ENCODE data around the gene SLC9A5.

The SLC9A5 gene

DNA sequence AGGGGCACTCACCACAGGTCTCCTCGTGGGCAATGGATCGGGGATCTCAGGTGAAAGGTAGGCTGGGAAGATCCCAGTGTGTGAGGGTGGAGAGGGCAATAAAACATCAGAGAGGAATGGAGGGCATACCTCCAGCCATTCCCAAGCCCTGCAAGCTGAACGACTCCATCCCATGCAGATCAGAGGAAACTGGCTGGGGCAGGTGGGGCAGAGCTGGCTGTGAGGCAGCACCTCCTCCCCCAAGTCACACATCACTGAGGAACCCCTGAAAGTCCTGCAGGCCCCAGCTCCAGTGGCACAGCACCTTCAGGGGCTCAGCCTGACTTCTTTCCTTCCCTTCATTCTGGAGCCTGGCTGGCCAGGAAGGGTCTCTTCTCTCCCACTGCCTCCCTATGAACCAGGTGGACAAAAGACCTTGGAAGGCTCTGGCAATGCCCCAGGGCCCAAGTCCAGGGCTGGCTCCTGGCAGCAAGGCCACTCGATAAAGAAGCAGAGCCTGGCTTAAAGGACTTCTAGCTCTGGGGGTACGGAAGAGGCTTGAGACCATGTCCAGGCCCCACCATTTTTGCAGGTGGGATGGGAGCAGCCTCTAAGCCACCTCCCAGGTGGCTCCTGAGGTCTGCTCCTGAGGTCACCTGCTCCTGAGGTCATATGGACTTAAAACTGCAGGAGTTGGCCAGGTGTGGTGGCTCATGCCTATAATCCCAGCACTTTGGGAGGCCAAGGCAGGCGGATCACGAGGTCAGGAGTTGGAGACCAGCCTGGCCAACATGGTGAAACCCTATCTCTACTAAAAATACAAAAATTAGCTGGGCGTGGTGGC is 35.4 kb upstream of the SLC9A5 start:
- no peak for DNase-seq

DNA sequence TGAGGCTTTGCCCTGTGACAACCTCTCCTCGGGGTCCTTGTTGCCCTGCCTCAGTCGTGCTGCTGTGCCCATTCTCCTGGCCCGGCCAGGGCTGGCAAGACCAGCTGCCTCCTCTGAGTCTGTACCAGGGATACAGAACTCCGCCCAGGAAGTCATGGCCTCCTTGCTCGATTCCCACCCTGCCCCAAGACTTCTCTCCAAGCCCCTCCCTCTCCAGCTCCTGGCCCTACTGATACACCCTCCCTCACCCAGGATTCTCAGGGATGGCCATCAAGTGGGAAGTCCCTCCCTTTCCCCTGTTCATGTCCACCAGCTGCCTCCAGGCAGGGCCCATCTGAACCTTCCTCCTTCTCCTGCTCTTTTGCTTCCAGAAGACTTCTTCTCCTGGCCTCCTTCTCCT is 33.1 kb upstream of the SLC9A5 start:
- DNase-seq = no peak

DNA sequence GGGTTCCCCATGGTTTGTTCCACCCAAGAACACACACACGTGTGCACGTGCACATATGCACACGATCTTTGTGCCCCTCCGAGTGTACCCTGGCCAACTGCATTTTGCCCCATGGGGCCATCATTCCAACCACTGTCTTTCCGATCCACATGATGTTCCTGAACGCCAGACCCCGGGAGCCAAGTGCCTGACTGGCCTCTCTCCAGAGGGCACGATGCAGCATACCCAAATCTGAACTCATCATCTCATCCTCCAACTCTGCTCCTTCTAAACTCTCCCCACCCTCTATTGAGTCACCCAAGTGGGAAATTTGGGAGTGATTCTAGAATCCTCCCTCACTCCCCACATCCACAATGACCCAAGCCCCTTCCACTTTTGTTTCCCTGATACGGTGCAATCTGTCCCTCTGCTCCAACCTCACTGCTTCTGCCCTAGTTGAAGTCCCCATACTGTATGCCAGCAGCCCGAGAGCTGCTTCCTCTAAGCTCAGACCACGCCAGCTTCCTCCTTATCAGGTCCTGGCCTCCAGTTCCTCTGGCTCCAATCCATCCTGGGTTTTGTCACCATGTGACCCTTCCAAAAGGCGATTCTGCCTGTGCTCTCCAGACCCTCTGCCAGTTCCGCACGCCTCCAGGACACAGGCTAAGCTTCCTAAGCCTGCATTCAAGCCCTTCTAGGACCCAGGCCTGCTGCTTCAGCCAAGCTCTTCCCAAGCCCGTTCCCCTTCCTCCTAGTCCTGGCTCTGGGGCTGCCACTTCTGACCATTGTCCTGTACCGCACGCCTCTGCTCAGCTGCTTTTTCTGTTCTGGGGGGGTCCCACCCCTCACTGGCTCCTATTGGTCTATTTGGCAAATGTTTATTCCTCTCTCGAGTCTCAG is 31.9 kb upstream of the SLC9A5 start:
- DNase-seq = no peak

DNA sequence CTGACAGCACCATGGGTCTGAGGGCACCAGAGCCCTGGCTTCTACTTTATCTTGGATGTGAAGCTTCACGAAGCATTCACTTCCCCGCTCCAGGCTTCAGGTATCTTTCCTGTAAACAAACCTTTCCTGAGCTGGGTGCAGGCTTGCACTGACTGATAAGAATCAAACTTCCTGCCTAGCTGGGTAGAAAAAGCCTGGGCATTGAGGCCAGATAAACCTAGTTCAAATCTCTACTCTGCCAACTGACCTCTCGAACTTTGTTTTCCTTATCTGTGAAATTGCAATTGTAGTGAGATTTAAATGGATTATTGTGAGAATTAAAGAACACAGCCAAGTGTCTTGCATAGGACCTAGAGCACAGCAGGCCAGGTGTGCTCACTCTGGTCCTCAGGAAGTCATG is 24.8 kb upstream of the SLC9A5 start:
- DNase-seq = no peak

DNA sequence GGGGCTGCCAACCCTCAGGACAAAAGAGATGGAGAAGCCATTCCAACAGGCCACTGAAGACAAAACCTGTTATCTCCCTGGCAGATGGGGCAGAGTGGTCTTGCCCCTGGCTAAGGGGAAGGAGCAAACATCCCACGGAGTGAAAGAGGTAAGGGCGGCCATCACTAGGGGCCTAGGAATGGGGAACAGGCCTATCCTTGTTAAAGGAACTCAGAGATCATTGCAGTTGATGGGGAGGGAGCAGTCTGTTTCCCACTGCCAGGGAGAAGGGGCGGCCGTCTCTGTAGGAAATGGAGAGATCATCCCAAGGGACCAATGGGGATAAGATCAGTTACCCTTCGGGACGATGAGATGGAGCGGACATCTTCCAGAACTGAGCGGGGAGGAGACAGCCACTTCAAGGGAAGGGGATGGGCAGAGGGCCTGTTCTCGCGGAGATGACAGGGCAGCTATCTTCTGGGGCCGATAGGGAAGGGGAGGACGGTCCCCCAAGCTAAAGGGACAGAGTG is 22.4 kb upstream of the SLC9A5 start:
- no peak for DNase-seq

DNA sequence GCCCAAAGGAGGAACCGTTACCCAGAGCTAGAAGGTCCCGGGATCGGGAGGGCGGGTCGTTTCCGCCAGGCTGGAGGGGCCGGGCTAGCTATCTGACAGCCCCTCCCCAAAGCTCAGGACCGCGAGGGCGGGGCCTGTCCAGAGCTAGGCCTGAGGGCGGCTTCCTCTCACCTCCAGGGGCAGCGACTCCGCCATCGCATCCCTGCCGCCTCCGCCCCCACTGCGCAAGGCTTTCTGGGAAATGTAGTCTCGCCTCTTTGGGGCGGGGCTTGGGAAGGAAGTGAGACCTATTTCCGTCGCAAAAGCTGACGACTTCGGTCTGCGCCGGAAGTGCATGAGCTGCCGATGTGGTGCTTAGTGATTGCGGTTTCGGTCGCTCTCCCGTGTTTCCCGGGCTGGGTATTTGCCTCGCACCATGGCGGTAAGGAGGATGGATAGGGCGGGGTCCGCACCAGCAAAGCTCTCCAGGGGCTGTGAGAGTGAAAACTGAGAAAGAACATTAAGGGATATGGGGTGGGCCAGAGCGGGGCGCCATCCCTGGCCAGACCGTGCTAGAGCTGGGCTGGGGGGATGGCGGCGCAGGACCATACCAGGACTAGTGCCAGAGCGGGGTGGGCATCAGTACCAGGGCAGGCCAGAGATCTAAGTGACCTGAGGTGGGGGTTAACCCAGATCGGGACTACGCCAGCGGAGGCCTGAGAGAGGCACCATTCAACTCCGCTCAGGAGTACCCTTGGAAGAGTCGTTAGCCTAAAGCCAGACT is 21.8 kb upstream of the SLC9A5 start, which contains the start of gene TMEM208:
Gene TMEM208, plus strand, starts transcription at position 327 of the 763 bp plus-strand sequence. Its CDS starts 89 bp downstream, at position 416.
- DNase-seq = peak; percentile 92 to 95

DNA sequence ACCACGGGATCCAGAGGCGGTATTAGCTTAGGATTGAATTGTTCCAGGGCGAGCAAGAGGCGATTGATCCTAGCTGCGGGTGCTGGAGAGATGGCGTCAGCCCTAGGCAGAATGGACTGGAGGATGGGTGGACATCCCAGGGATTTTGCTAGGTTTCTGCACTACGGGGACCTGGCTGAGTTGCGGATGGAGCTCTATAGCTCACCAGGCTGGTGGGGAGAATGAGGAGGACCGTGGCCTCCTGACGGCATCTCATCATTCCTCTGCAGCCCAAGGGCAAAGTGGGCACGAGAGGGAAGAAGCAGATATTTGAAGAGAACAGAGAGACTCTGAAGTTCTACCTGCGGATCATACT is 21.2 kb upstream of the SLC9A5 start:
- DNase-seq = no peak

DNA sequence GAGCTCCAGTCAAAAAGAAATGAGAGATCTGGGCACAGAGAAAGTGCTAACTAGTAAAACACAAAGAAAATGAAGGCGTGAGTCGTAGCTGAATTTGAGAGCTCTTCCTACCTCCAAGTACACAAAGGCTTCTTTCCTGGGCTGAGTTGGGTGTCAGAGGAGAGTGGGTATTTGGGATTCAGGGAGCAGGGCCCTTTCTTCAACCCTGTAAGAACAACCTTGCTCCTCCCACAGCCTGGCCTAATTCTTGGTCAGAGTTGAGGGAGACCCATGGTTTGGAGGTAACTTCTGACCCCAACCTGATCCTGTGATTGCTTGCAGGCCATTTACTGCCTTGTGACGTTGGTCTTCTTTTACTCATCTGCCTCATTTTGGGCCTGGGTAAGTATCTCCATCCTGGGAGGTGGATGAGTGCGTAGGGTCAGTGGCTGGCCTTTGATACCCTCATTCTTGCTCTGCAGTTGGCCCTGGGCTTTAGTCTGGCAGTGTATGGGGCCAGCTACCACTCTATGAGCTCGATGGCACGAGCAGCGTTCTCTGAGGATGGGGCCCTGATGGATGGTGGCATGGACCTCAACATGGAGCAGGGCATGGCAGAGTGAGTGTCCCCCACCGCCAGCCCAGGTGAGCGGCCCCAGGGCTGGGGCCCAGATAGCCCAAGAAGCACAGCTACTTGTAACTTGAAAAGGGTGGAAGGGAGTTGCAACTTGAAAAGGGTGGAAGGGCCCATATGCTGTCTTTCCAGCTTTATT is 20.6 kb upstream of the SLC9A5 start:
- no peak for DNase-seq

DNA sequence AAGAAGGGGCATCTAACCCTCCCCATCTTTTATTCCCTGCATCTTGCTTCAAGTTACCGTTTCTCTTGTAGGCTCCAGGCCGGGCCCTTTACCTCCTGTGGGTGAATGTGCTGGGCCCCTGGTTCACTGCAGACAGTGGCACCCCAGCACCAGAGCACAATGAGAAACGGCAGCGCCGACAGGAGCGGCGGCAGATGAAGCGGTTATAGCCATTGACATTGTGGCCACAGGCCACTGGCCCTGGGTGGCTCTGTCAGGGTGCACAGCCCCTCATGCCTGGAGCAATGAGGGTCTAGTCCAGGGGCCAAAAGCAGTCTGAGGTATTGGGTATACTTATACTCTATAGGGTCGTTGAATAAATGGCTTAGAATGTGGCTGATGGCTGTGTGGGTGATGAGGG is 19.9 kb upstream of the SLC9A5 start:
- no peak for DNase-seq

DNA sequence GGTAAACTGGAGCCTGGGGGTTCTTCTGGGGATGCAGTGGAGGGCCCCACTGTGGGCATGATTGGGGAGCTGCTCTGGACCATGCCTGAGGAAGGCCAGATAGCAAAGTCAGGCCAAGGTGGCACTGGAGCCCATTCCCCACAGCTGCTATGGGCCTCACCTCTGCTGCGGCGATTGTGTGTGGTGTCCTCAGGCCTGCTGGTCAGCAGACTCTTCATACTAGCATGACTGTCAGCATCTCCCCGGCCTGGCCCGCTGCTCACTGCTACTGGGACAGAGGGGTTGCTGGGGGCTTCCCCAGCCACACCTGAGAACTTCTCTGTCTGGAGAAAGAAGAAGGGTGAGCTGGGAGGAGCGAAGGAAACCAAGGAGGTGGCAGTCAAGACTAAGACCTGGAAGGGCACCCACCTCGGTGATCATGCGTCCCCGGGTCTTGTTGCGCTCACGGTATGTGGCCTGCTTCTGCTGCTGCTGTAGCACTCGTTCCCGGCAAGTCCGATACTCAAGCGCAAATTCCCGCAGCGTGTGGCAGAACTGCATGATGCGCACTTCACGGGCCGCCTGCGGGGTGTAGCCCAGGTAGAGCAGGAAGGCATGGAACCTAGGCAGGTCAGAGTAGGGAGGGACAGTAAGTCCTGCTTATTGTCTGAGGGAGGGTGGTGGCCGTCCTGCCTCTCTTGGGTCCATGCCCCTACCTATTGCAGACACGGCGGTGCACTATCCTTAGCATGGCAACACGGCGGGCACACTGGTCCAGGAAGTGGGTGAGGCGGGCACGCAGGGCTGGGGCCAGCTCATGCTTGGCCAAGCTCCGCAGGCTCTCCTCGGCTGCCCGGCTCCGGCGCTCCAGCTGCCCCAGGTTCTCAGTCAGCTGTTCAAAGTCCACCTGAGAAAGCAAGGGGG is 18.6 kb upstream of the SLC9A5 start:
- DNase-seq = no peak

DNA sequence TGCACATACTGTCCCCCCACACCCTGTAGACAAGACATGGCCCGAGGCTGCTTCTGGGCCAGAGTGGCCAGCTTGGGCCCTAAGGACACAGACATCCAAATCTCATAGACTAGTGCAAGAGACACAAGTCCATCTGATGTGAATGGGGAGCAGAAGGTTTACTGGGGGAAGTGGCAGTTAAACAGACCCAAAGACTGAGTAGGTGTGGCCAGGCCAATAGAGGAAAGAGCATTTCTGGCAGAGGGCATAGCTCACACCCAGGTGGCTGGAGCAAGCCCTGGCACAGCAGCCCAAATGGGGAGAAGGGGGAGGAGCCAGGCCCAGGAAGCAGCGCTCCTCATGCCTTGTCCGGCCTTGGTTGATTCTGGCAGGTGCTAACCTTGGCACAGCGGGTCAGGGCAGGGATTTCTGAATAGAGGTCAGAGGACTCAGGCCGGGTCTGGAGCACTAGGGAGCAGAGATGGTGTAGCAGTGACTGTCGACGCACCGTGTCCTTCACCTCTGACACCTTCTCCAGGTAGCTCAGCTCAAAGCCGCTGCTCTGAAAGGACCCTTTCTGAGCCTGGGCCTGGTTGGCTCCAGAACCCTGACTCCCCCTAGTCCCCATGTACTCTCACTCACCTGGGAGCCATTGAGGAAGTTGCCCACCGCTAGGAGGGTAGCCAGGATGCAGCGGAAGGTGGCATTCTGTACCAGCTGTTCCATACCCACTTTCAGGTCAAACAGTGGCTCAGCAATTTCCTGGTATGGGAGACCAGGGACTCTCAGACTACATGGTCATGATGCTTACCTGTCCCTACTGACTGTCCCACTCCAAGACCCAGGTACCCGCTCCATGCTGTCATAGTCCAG is 17.7 kb upstream of the SLC9A5 start:
- DNase-seq = no peak

DNA sequence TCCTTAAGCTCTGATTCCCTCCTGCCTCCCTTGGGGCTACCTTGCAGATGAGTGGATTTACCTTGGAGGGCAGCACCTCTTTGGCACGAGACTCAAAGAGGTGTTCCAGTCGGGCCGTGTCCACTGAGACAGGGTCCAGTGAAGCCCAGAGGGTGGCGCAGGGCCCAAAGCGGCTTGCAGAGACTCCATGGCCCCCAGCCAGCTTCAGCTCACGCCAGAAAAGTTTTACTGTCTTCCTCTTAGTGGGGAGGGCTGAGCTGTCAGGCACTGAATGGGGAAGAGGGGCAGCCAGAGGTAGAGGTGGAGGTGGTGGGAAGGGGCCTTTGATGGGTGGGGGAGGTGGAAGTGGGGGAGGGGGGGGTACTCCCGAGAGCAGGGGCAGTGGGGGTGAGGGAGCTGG is 15.2 kb upstream of the SLC9A5 start:
- DNase-seq = no peak

DNA sequence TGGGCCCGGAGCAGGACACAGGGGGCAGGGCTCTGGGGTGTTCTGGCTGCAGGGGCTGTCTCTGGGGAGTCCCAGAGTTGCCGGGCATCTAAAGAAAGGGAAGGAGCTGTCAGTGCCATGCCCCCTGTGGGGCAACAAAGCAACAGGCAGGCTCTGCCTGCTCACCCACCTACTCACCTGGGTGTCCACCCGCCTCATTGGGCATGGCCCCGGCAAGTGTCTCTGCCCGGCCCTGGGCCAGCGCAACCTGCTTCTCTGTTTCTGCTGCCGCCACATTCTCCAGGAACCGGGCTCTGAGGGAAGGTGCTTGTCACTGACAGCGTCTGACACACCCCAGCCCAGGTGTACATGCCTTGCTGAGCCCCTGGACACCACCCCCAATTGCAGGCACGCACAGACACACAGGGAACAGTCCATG is 14.6 kb upstream of the SLC9A5 start:
- DNase-seq = no peak

DNA sequence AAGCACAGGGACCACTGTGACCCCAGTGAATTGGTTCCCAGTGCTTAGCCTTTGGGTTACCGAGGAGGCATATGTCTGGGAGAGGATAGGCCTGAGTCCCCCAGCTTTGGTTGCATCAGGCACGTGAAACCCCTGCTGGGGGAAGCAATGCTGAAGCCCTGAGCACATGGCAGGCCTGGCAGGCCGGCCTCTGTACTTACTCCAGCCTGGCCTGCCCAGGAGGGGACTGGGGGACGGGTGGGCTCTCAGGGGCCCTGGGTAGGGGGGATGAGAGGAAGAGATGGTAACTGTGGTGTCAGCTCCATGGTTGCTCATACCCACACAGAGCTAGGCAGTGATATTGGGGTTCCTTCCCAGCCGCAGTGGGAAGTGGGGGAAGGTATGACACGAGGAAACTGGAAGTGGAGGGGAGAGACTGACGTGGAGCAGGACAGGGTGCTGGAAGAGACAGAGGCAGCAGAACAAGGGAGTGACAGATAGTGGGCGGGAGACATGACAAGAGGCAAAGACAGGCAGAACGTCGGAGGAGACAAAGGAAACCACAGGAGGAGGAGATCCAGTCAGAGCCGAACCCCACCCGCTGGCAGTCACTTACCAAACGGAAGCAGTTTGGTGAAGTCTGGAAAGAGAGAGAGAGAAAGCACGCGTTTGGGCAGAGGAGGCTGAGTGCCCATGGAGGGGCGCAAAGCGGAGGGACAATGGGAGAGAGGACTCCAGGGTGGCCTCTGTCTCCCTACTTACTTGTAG is 12.8 kb upstream of the SLC9A5 start:
- DNase-seq = no peak

DNA sequence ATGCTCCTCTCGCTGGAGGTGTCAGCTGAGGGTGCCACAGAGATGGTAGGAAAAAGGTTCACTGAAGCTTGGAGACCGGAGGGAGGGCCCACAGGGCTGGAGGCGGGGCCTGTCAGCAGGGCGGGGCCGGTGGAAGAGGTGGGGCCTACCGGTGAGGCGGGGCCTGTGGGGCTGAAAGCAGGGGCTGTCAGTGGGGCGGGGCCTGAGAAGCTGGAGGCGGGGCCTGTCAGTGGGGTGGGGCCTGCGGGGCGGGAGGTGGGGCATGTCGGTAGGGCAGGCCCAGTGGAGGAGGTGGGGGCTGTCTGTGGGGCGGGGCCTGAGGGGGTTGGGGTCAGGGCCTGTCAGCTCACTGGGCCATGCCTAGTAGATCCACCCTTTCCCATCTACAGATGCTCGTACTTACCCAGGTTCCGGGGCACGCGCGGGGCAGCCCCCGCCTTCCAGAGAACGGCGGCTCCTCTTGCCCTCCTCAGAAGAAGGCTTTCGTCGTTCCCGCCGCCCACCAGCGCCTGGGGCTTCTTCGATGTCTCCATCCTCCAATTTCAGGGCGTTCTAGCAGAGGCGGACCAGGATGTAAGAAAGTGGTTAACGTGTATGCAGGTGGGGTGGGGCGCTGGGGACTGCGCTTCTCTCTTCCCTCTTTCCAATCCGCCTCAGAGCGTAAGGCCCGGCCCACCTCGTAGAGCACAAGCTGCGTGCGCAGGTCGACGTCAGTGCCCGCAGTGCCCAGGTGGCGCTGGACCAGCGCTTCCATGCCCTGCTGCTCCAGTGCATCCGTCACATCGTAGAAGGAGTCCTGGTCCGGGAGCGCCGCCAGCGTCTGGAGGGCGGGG is 12.0 kb upstream of the SLC9A5 start:
- DNase-seq = peak; percentile 65 to 66

DNA sequence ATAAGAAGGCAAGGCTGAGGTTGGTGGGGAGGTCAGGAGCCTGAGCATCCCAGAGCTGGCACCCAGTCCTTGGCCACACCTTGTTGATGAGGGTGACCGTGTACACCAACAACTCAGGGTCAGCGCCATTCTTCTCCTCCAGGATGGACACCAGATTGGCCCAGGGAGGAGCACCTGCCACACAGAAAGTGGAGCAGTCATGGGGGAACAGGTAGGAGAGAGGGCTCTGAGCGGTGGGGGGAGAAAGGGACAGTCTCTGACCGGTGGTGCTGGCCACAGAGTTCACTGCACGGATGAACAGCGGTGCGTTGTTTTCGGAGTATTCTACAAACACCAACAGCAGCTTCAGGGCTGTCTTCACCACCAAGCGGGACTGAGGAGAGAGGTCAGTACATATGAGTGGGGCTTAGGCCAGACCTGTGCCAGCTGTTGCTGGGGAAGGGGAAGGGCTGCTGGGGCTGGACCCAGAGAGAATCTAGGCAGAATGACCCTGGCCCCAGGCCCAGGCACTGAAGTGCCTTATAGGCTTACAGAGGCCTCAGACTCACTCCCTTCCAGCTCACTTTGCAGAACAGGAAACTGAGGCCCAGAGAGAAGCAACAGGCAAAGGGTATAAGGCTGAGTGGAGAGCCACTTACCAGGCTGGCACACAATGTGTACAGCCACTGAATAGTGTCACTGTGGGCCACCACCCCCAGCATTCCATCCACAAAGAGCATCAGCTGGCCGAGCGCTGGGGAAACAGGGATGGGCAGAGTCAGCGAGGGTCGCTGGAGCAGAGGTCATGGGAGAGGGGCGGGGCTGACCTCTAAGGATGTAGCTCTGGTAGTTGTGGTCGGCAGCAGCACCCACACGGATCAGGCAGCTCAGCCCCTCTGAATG is 11.1 kb upstream of the SLC9A5 start:
- no peak for DNase-seq

DNA sequence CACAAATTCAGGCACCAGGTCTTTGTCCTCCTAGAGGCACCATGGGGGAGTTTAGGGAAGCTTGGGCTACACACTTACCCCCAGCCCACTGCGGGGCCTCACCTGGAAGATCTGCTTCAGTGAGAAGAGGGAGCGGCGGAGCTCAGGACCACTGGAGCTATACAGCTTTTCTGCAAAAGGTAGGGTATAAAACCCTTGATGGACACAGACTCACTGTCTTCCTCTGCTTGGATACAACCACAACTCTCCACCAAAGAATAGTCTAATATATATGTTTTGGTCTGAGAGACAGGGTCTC is 10.6 kb upstream of the SLC9A5 start:
- no peak for DNase-seq
